GM19455 (cell line): ENCODE data around the gene IL1B.
"Not testable (repeated sequence)": the region's sequence is repeated elsewhere in the genome, so short reads cannot be mapped to it uniquely, and the experiment has no call there.

Experiments
- ATAC-seq: cut with Tn5 transposase; IDR thresholded peaks from one replicate; pipeline ENCODE4 v1.9.1; 2021; ENCODE audit not compliant: unreplicated experiment

The IL1B gene

GRCh38 chr2:112859406-112860183 is 23.0 kb upstream of the IL1B start:
- not testable (repeated sequence) for ATAC-seq

DNA sequence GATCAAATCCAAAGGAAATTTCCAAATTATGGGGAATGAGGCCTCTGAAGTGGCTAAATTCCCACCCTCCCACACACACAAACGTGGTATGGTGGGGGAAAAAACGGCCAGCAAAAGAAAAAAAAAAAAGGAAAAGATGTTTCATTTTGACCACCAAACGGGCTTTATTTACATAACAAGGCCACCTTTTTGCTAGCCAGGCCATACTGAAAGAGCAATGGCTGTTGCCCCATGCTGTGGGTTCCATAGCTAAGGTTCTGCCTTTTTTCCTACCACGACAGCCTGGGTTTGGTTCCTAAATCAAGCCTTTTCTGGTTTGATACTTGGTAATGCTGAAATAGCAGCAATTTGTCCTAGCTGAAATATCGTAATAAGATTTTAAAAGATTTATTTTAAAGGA is 14.0 kb upstream of the IL1B start:
- no peak for ATAC-seq

DNA sequence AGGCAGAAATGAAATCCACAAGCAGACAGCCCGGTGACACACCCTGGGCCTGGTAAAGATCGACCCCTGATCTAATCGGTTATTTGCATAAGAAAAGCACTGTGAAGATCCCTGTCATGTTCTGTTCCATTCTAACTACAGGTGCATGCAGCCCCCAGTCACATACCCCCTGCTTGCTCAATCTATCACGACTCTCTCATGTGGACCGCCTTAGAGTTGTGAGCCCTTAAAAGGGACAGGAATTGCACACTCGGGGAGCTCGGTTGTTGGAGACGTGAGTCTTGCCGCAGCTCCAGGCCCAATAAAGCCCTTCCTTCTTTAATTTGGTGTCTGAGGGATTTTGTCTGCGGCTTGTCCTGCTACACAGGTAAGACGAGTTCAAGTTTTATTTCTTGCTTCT is 13.4 kb upstream of the IL1B start:
- ATAC-seq: no peak

DNA sequence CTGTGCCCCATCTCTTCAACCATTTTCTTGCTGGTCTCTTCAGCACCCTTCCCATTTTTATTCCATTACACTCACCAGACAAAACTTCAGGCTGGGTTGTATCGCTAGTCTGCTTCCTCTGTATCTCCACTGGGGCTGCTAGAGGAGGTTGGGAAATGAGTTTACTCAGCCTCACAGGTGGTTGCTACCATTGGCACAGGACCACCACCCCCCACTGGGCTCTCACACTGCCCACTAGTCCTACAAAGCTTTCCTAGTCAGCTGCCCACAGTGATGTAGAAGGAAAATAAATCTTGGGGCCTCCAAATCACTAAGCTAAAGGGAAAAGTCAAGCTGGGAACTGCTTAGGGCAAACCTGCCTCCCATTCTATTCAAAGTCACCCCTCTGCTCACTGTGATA is 12.3 kb upstream of the IL1B start:
- no peak for ATAC-seq

GRCh38 chr2:112846031-112846430 is 9.5 kb upstream of the IL1B start:
- ATAC-seq: no peak

GRCh38 chr2:112843836-112844235 is 7.3 kb upstream of the IL1B start:
- ATAC-seq: no peak

- ATAC-seq: no peak
Measured at GRCh38 chr2:112843288-112843687, 6.7 kb upstream of the IL1B start.

GRCh38 chr2:112841295-112842044 is 4.9 kb upstream of the IL1B start:
- ATAC-seq: no peak

DNA sequence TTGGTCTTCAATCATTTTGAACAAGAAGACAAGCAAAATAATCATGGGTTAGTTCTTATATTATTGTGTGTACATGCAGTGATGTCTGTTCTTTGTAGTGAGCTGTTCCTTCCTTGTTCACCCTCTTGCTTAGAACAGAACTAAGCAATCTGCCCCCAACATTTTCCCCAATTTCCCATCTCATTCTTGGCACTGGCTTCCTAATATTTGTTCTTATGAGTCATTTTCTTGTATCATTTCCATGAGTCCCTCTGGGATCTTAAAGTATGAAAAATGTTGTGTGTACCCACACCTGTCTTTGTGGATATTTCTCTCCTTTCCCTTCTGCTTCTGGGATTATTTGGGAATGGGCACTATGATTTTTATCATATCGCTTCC is 3.5 kb upstream of the IL1B start:
- no peak for ATAC-seq

DNA sequence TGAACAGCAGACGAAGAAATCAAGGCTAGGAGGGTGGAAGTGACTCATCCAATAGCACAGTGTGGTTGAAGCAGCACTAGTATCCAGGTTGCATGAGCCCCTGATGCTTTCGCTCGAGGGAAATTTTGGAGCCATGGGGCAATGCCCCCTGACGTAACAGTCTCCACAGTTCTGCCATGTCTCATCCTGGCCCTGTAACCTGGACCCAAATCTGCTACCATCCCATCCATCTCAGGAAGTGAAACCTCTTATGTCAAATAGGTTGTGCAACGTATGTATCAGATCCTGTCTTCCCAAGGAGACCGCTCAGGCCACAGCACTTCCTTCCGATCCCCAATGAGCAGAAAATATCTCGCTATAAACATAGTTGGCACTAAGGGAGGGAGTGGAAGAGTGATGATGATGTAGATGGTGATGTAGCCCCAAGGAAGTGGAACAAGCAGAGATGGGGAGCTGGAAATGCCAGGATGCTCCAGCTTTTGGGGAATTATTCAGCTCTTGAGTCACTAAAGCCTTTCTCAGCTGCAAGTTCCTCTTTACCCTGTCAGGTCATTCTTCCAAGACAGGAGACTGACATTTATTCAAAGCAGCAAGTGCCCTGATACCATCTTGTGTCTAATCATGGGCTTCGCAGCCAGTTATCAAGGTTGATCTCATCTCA is 3.0 kb upstream of the IL1B start:
- ATAC-seq: no peak

DNA sequence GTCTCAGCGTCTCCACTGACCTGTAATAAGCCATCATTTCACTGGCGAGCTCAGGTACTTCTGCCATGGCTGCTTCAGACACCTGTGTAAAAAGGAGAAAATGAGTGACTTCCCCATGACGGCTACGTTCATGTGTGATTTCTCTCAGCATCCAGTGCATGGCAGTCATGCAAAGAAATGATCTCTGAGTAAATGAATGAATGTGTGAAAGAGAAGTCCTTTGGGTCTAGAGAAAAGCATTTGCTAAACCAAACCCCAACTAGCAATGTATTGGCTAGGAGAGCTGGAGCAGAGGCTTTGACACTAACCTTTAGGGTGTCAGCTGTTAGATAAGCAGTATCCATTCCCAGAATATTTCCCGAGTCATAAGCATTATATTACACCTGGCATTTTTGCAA is 417 bp downstream of the IL1B start:
- no peak for ATAC-seq

DNA sequence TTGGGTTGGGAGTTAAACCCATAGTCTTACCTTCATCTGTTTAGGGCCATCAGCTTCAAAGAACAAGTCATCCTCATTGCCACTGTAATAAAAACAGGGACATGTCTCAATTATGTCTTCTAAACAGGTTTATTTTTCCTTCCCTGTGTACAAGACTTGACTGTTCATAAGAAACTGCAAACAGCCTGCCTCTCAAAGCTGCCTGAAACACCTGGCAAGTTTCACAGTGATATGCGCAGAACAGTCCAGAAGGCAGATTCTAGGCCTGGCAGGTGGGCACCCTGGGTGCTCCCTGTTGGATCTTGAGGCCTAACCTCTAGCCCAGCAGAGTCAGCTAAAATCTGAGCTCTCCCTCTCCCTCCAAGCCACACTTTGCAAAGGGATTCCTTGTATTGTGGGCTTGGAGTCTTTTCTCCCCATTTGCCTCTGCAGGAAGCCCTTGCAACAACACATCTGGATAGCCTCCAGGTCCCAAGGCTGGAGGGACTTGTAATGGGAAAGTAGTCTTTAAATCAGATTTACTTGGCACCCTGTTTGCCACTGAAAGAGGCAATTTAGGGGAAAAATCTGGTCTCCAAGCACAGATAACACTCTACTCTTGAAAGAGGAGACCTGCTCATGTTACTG is 930 bp downstream of the IL1B start:
- ATAC-seq: no peak

- no peak for ATAC-seq
Measured at GRCh38 chr2:112835061-112835501, 1.5 kb downstream of the IL1B start.

GRCh38 chr2:112834396-112835037 is 2.1 kb downstream of the IL1B start:
- ATAC-seq: no peak

DNA sequence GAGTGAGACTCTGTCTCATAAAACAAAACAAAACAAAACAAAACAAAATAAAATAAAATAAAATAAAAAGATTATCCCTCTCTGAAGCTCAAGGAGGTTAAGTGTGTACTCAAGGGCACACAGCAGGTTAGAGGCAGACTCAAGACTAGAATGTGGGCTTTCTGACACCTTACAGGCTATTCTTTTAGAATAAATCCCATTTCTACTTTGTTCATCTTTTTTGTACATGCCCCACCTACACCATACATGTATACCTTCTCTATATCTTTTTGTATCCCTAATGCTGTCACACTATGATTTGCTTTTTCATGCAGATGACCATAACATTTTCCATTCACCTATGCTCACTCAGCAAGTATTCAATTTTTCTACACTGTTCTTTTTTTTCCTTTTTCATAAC is 2.6 kb downstream of the IL1B start:
- no peak for ATAC-seq

DNA sequence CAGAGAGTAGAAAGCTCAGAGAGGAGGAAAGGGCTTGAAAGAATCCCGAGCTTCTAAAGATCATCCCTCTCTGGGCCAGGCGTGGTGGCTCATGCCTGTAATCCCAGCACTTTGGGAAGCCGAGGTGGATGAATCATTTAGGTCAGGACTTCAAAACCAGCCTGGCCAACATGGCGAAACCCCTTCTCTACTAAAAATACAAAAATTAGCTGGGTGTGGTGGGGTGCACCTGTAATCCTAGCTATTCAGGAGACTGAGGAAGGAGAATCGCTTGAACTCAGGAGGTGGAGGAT is 3.0 kb downstream of the IL1B start:
- not testable (repeated sequence) for ATAC-seq

DNA sequence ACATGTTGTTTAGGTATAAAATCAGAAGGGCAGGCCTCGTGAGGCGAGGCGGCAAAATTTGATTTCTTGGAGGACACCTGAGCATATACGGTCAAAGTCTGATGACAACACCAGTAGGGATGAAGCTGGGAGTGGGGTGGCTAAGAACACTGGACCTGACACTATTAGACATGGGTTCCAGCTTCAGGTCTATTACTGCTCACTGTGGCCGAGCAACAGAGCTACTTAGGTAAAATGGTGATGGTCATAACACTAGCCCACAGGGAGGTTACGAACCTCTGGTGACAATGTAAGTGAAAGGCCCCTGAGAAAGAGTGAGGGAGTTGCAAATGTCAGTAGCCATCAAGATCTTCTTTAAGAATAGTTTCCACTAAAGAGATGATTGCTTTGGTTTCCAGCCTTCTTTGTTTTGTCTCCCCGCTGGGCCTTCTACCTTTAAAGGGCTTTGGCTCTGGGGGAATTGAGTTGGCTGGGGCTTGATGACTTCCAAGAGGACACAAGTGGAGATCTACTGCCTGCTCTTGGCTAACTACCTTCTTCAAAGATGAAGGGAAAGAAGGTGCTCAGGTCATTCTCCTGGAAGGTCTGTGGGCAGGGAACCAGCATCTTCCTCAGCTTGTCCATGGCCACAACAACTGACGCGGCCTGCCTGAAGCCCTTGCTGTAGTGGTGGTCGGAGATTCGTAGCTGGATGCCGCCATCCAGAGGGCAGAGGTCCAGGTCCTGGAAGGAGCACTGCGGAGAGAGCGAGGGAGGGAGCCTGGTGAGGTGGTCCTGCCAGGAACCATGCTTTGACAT is 3.5 kb downstream of the IL1B start:
- ATAC-seq: no peak

- ATAC-seq: no peak
Measured at GRCh38 chr2:112831946-112832840, 4.4 kb downstream of the IL1B start.

DNA sequence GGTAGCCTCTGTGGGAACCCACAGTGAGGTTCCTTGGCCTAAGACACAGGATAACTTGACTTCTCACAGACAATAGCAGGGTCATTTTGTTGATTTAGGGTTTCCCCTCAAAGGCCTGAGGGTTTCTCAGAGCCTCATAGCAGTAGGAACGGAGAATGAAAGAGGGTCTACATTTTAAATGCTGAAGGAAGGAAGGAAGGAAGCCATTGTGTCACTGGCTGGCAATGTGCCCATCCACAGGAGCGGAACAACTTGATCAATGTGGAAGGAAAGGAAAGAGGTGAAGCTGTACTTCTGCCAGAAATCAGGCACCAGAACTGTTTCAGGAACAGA is 5.1 kb downstream of the IL1B start:
- no peak for ATAC-seq
